Gastrocnemius medialis (tissue), 4 donors: ENCODE results near the gene MERTK.

Source experiments
- POLR2A ChIP-seq, 2 donors: fragments of 450-650 bp; IDR thresholded peaks; one replicate each; pipeline ENCODE4 v1.6.1; 2017; ENCODE audit warnings: antibody characterized with exemption in 2 of 2, mild to moderate bottlenecking in 2 of 2, moderate library complexity in 2 of 2
- TF ChIP-seq, protein P1 (sequence below), 5 experiments: fragments of 450-650 bp in 3 of 5; fragments of 200-600 bp in 2 of 5; sonication (generic) in 2 of 5; IDR thresholded peaks in 4 of 5; conservative IDR thresholded peaks in 1 of 5; 1 replicate in 4 of 5; 2 replicates in 1 of 5; pipeline ENCODE4 v1.5.1; 2016 to 2019; ENCODE audit warnings: antibody characterized with exemption in 5 of 5, mild to moderate bottlenecking in 3 of 5, moderate library complexity in 3 of 5

DNA sequence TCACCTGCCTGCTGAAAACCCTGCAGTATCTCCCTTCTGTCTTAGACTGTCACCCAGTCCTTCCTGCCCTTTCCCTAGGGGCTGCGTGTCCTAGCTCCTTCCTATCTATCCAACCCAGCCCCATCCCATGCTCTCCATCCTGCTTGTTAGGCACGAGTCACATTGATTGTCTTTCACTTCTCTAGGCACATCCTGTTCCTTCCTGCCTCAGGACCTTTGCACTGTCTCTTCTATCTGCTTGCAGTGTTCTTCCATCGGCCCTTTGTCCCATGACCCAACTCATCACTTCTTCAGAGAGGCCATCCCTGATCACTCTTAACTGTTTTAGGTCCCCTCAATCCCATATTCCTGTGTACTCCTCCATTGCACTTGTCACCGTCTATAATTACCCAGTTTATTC, 50.4 kb downstream of the MERTK start:
- TF ChIP-seq, protein P1, sequence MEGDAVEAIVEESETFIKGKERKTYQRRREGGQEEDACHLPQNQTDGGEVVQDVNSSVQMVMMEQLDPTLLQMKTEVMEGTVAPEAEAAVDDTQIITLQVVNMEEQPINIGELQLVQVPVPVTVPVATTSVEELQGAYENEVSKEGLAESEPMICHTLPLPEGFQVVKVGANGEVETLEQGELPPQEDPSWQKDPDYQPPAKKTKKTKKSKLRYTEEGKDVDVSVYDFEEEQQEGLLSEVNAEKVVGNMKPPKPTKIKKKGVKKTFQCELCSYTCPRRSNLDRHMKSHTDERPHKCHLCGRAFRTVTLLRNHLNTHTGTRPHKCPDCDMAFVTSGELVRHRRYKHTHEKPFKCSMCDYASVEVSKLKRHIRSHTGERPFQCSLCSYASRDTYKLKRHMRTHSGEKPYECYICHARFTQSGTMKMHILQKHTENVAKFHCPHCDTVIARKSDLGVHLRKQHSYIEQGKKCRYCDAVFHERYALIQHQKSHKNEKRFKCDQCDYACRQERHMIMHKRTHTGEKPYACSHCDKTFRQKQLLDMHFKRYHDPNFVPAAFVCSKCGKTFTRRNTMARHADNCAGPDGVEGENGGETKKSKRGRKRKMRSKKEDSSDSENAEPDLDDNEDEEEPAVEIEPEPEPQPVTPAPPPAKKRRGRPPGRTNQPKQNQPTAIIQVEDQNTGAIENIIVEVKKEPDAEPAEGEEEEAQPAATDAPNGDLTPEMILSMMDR (IDR thresholded peaks at IDR 0.05 in 4 of 5, conservative IDR thresholded peaks at IDR 0.05 in 1 of 5) = no peak
- TF ChIP-seq POLR2A (IDR thresholded peaks at IDR 0.05) = no peak
